NCI-H2196 (cell line): Measurements from ENCODE around the gene TMEM59L.

Source experiments
- DNase-seq: peaks from one replicate; lab custom pipeline; 2025; ENCODE audit not compliant: unreplicated experiment; lab: John Stamatoyannopoulos, UW

The TMEM59L gene

DNA sequence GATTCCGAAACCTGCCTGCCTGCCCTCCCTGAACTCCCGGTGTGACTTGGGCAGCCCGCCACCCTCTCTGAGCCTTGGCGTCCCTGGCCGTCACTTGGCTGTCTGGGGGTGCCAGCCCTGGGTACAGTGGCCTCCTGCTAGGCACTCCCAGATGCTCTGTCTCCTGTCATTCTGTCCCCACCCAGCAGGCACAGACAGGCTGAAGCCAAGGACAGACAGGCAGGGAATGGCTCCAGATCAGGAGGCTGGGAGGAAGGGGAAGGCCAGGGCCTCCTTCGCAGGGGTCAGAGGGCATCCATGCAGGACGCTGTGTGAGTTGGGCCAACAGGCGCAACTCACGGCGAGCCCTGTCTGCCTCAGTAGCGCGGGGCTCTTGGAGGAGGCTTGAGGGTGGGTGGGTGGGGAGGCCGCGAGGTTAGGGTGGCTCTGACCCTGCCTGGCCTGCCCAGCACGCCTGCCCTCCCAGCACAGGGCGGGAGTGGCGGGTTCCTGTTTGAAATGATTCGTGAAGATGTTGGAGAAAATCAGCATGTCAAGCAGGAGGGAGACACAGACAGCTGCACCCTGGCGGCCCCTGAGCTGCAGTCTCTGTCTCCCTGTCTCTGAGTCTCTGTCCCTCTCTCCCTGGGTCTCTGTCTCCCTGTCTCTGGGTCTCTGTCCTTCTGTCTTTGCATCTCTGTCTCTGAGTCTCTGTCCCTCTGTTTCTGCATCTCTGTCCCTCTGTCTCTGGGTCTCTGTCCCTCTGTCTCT is 43.8 kb downstream of the TMEM59L start:
- DNase-seq: no peak

GRCh38 chr19:18657590-18658365 is 45.1 kb downstream of the TMEM59L start:
- no peak for DNase-seq

GRCh38 chr19:18658366-18658855 is 45.7 kb downstream of the TMEM59L start:
- DNase-seq: no peak

DNA sequence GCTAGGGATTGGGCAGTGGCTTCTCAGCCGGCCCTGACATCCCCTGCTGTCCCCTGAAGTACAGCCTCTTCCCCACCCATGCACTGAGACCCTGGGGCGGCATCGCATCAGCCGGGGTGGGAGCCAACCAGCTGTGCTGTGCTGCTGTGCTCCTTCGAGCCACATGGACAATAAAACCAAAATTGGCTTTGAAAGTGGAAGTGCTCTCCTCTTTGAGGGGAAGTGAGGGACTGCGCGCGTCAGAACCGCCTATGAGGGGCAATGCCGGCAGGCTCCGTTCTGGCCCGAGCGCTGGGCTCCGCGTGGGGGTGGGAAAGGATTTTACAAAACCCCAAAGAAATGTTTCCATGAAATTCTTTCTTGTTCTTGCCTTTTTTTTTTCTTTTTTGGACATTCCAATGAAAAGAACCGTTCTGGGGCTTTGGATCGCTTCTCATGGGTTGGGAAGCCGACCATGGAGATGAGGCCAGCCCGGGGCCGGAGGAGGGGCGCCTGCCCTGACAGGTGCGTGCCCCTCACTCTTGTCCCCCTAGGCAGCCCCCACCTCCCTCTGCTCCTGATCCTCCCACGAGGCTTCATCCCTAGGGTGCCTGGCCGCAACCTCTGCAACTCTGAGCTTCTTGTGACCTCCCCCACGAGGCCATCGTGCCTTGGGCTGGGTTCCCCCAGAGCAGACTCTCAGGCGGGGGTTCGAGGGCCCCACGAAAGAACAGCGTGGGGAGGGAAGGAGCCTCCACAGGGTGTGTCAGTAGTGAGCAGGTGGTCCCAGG is 46.8 kb downstream of the TMEM59L start:
- DNase-seq: no peak

- no peak for DNase-seq
Measured at GRCh38 chr19:18660051-18660910, 47.6 kb downstream of the TMEM59L start.

- no peak for DNase-seq
Measured at GRCh38 chr19:18660939-18661670, 48.4 kb downstream of the TMEM59L start.

DNA sequence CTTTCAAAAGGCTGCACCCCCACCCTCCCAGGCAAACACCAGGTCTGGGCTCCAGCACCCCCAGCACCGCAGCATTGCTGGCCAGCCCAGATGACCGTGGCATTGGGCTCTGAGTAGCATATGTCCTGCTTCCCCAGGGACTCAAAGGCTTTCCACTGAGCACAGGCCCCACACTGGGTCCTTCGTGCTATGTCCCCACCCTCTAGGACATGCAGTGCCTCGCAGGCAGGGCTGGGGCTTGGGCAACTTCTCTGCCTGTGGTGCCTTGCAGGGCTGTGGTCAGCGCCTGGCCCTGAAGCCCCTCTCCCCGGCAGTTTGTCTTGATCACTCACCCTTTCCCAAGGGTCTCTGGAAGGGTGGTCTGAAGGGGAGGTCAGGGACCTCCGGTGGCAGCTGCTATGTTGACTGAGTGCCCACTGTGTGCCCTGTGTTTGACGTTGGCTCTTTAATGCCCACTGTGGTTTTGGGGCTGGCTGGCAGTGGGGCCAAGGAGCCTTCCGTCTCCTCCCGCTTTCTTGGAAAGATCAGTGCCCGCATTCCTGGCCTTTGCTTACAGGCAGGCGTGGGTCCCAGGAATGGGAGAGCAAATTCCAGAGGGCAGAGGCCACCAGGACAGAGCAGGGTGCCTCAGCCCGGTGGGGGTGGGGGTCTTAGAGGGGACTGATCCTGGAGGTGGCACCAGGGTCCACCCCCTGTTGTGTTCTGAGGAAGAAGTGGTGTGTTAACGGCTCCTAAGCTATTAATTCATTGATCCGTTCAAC is 50.5 kb downstream of the TMEM59L start:
- DNase-seq: no peak

DNA sequence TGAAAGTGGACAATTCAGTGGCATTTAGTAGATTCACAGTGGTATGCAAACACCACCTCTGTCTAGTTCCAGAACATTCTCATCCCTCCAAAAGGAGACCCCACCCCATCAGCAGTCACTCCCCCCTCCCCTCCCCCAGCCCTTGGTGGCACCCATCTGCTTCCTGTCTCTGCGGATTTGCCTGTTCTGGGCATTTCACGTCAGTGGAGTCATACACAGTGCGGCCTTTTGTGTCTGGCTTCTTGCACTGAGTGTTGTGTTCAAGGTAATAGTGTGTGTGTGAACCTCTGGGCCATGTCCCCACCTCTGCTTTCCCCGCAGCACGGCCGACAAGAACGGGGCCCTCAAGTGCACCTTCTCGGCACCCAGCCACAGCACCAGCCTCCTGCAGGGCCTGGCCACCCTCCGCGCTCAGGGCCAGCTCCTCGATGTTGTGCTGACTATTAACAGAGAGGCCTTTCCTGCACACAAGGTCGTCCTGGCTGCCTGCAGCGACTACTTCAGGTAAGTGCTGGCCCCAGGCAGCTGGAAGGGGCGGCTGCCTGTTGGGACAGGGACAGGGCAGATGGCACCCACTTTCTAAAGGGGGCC is 51.4 kb downstream of the TMEM59L start:
- DNase-seq: no peak

GRCh38 chr19:18665771-18666202 is 53.1 kb downstream of the TMEM59L start:
- DNase-seq: no peak

DNA sequence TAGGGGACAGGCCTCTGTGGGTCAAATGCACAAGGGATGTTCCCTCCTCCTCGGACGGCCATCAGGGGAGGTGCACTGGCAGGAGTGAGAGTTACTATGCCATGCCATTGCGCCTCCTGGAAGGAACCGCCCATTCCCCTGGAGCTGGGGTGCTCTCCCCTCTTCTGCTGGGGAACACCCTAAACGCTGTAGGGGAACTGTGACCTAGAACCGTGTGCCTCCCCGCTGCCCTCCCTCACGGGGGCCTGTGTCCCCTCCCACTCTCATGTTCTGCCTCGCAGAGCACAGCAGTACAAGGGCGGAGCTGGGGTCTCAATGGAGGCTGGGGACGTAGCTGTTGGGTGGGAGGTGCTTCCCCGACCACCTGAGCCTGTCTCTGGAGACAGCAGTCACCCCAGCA is 53.6 kb downstream of the TMEM59L start:
- DNase-seq: no peak

GRCh38 chr19:18666784-18667183 is 54.1 kb downstream of the TMEM59L start:
- no peak for DNase-seq

- DNase-seq: no peak
Measured at GRCh38 chr19:18667531-18668251, 55.0 kb downstream of the TMEM59L start.

- no peak for DNase-seq
Measured at GRCh38 chr19:18668252-18668631, 55.6 kb downstream of the TMEM59L start.

- no peak for DNase-seq
Measured at GRCh38 chr19:18668744-18669523, 56.3 kb downstream of the TMEM59L start.

- no peak for DNase-seq
Measured at GRCh38 chr19:18669524-18669817, 56.8 kb downstream of the TMEM59L start.

GRCh38 chr19:18669883-18670282 is 57.2 kb downstream of the TMEM59L start:
- no peak for DNase-seq

- no peak for DNase-seq
Measured at GRCh38 chr19:18670312-18670711, 57.6 kb downstream of the TMEM59L start.
